ENCODE results near the gene NCSTN.

Gene NCSTN

DNA sequence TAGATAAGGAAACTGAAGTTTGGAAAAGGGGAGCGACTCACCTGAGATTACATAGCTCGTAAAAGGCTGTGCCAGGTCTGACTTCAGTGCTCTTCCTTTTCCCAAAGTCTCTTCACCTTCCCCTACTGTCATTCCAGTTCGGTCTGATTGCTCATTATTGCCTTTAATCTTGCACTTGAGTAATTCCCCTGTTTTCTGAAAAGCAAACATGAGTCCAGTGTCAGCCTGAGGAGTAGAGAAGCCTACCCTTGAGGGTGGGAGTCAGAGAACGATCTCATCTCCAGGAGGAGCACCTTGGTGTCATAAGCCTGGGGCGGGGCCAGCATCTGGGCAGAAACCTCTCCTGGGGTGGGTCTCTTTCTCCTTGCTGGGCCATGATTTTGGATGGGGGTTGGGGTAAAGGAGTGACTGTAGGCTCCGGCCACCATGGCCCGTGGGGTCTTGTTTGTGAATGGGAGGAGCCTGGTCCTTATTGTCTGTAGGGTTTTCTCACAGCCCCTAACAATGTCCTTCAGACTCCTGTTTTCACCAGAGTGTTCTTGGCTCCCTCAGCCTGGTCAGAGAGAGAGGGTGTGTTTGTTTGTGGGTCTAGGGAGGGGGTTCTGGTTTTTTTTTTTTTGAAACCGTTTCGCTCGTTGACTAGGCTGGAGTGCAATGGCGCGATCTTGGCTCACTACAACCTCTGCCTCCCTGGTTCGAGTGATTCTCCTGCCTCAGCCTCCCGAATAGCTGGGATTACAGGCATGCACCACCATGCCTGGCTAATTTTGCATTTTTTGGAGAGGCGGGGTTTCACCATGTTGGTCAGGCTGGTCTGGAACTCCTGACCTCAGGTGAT, 63.2 kb downstream of the NCSTN start:
- no peak for DNase-seq (ENCODE audit: low read depth)

DNA sequence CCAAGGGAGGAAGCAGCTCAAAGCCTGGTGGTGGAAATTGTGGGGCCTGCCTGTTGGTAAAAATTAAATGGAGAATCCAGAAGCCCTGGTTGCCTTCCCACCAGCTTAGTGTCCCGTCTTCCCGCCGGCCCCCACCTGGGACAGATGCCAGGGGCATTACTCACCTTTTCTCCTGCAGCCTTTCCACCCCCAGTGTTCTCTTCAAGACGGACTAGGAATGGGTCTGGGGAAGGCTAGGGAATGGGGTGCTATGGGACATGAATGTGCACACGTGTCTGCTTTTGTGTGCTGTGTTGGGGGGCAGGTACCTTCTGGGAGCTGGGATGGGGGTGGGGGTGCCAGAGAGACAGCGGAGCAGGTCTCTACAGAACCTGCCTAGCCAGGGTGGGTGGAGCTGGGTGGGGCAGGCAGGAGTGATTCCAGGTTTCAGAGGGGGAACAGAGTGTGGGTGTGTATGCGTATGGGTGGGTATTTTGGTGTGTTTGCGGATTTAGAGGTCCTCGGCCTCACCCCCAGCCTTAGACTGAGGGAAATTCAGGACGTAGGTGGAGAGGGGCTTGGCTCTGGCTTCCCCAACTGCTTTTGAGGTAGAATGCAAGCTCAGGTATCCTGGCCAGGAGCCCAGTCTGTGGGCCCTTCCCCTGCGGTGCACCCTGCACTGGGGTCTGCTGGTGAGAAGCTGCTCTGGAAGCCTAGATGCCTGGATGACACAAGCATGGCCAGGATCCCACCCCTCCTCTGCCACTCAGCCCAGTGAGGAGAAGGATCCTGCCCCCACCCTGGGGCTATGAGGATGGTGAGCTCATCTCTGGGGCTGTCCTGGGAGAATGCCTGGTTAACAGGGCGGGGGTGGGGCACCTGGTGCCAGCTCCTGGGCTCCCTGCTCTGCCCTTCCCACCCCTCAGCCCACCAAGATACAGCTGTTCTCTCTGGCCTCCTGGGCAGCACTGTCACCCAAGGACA, 64.9 kb downstream of the NCSTN start:
- no peak for DNase-seq (ENCODE audit: low read depth)

All from stimulated activated CD8-positive, alpha-beta memory T cell treated with anti-CD3 and anti-CD28 coated beads, Interleukin-12 subunit alpha, Interleukin-12 subunit beta, amount 100 ng/mL, for 4 hours (primary cell).